ENCODE measurements around the gene STUM. TPM values are rescaled to one million over a fixed set of nuclear protein-coding genes. Genes with fewer than 3 reads are reported as not detected.

STUM gene
- total RNA-seq, 4 donors from 2014 or later = 1.4 to 4.1 (median 3.3) TPM

DNA sequence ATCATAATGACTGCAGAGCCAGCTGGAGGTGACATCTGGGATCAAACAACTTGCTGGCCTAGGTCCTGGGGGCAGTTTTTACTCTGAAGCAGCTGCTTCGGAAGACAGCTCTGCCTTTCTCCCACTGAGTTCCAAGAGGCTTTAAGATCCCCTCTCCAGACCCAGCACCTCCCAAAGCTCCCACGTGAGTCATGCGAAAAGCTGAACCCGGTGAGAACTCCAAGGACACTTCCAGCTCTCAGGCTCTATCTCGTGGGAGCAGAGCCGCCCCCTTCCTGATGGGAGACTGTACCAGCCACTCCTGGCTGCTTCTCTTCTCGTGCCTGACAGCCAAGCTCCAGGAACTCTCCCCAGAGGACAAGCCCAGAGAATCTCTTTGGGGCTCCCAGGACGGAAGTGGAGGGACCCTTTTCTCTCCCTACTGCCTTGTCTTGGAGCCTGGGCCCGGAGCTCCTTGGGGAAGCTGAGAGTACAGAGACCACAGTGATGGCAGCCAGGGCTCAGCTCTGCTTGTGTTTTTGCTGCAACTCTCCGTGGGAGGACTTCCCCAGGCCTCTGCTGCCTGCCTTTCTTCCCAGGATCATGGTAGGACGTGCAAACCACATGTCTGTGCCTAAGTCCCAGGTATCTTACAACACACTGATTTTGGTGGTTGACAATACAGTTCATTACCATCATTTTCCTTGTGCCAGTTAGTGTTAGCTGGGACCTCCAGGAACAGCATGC, 40.6 kb downstream of the STUM start:
- H3K9me3 ChIP-seq = no peaks in the 10 kb centered on the region
- H3K27ac ChIP-seq = peak overlapping the region in 1 of 4 donors; percentile 51
- no peaks in the 10 kb centered on the region for H3K36me3 ChIP-seq
- intact Hi-C loops (cut with DNase I; ENCODE audit: low total_unique reads) = no loop called here
- 69% methylated on average over 11 of the region's 11 CpGs; no CpG with 5 or more reads in 1 of the 2 donors for WGBS, 2 donors (ENCODE audit: low coverage in 1 of 2)
- H3K4me1 ChIP-seq = peaks cover 0 to 7% (median 0%) of the 10 kb centered on the region in 4 donors
- no peak overlapping the region for H3K4me3 ChIP-seq
- in situ Hi-C loops (cut with MboI; ENCODE audit: low pct_ligation_motif_present in 1 of 4, low pct_unique_long_range_greater_than_20kb in 1 of 4, low sequenced_read_pairs in 3 of 4) = no loop called here
- DNase-seq = no peak
- TF ChIP-seq POLR2A (IDR thresholded peaks at IDR 0.05) (no peak), POLR2AphosphoS5 (IDR thresholded peaks at IDR 0.05) (no peak), CTCF (IDR thresholded peaks at IDR 0.05) (no peak), EP300 (IDR thresholded peaks at IDR 0.05; ENCODE audit: low read depth) (no peak)
- no peaks in the 10 kb centered on the region for H3K27me3 ChIP-seq

- no peak for DNase-seq
- no peaks in the 10 kb centered on the region for H3K36me3 ChIP-seq
- WGBS, 2 donors (ENCODE audit: low coverage in 1 of 2) = 82 to 93% methylated on average over 5 to 7 of the region's 7 CpGs
- peaks cover 0 to 7% (median 0%) of the 10 kb centered on the region in 4 donors for H3K4me1 ChIP-seq
- H3K9me3 ChIP-seq = no peaks in the 10 kb centered on the region
- H3K27ac ChIP-seq = no peak overlapping the region
- TF ChIP-seq EP300 (IDR thresholded peaks at IDR 0.05; ENCODE audit: low read depth) = no peak
- no peak for TF ChIP-seq POLR2AphosphoS5 (IDR thresholded peaks at IDR 0.05)
- TF ChIP-seq CTCF (IDR thresholded peaks at IDR 0.05) = no peak
- no peak for TF ChIP-seq POLR2A (IDR thresholded peaks at IDR 0.05)
- intact Hi-C loops (cut with DNase I; ENCODE audit: low total_unique reads) (no loop called here), in situ Hi-C loops (cut with MboI; ENCODE audit: low pct_ligation_motif_present in 1 of 4, low pct_unique_long_range_greater_than_20kb in 1 of 4, low sequenced_read_pairs in 3 of 4) (no loop called here)
- H3K27me3 ChIP-seq = no peaks in the 10 kb centered on the region
- H3K4me3 ChIP-seq = no peak overlapping the region
These were observed 42.0 kb downstream of the STUM start for GRCh38 chr1:226590614-226591013.

- intact Hi-C loops (cut with DNase I; ENCODE audit: low total_unique reads) = no loop called here
- TF ChIP-seq POLR2AphosphoS5 (IDR thresholded peaks at IDR 0.05) = no peak
- 83% methylated on average over 8 of the region's 8 CpGs; no CpG with 5 or more reads in 1 of the 2 donors for WGBS, 2 donors (ENCODE audit: low coverage in 1 of 2)
- Histone ChIP-seq H3K9me3 (no peaks in the 10 kb centered on the region), H3K4me3 (no peak overlapping the region), H3K27me3 (no peaks in the 10 kb centered on the region), H3K4me1 (peaks cover 0 to 4% (median 0%) of the 10 kb centered on the region in 4 donors), H3K27ac (no peak overlapping the region), H3K36me3 (no peaks in the 10 kb centered on the region)
- in situ Hi-C loops (cut with MboI; ENCODE audit: low pct_ligation_motif_present in 1 of 4, low pct_unique_long_range_greater_than_20kb in 1 of 4, low sequenced_read_pairs in 3 of 4) = no loop called here
- DNase-seq = no peak
These were observed 45.0 kb downstream of the STUM start for GRCh38 chr1:226593541-226593940.

GRCh38 chr1:226596531-226597165, 48.1 kb downstream of the STUM start:
- no peaks in the 10 kb centered on the region for H3K9me3 ChIP-seq
- TF ChIP-seq CTCF (IDR thresholded peaks at IDR 0.05) (no peak), POLR2A (IDR thresholded peaks at IDR 0.05) (no peak), POLR2AphosphoS5 (IDR thresholded peaks at IDR 0.05) (no peak), EP300 (IDR thresholded peaks at IDR 0.05; ENCODE audit: low read depth) (no peak)
- no peaks in the 10 kb centered on the region for H3K4me1 ChIP-seq
- intact Hi-C loops (cut with DNase I; ENCODE audit: low total_unique reads) = no loop called here
- no peak overlapping the region for H3K27ac ChIP-seq
- H3K4me3 ChIP-seq = no peak overlapping the region
- H3K36me3 ChIP-seq = no peaks in the 10 kb centered on the region
- H3K27me3 ChIP-seq = no peaks in the 10 kb centered on the region
- in situ Hi-C loops (cut with MboI; ENCODE audit: low pct_ligation_motif_present in 1 of 4, low pct_unique_long_range_greater_than_20kb in 1 of 4, low sequenced_read_pairs in 3 of 4) = no loop called here
- DNase-seq = no peak
- 91% methylated on average over 15 of the region's 16 CpGs; no CpG with 5 or more reads in 1 of the 2 donors for WGBS, 2 donors (ENCODE audit: low coverage in 1 of 2)

Data from transverse colon (tissue), 4 donors.